A549 (cell line): ENCODE data around the gene WWP2. TPM values are rescaled to one million over a fixed set of nuclear protein-coding genes. Genes with fewer than 3 reads are reported as not detected.
"Not testable (repeated sequence)": the region's sequence is repeated elsewhere in the genome, so short reads cannot be mapped to it uniquely, and the experiment has no call there.

Experiments
- ATAC-seq, 2 experiments: fragments of 200-7000 bp in 1 of 2; fragments of >200 bp in 1 of 2; cut with Nextera tagmentation in 1 of 2; cut with Tn5 transposase in 1 of 2; 3 replicates each; pipeline versions ENCODE4 v1.8.0 to v1.9.1; 2018 to 2020; ENCODE audit warnings: mild to moderate bottlenecking in 1 of 2, moderate library complexity in 1 of 2
- CTCF ChIA-PET: fragments of 300-600 bp; sonication (Branson Sonifier 250); formaldehyde crosslinking; extraction: SDS; loops from one replicate; lab custom pipeline; 2021; ENCODE audit warnings: antibody characterized with exemption, inconsistent platforms; lab: Yijun Ruan, JAX
- POLR2A ChIA-PET: fragments of 350-600 bp; formaldehyde crosslinking; extraction: SDS; loops from one replicate; lab custom pipeline; 2021; ENCODE audit warnings: antibody characterized with exemption, inconsistent platforms; lab: Yijun Ruan, JAX
- DNase-seq, 2 experiments: peaks; one replicate each; pipeline versions ENCODE4 v3.0.0 to v3.0.0-alpha.2; 2011 to 2016; ENCODE audit warnings: low read depth in 1 of 2, low spot score in 1 of 2
- FAIRE-seq: peaks from 2 replicates; lab custom pipeline; 2011; peaks lifted over from hg19 to GRCh38; lab: Jason Lieb, UNC
- H3K27ac ChIP-seq, 2 experiments: fragments of >200 bp; sonication (Bioruptor Twin); formaldehyde crosslinking; 3 replicates each; pipeline ENCODE4 v1.5.1; 2016 to 2017
- H3K4me1 ChIP-seq: fragments of >200 bp; sonication (Bioruptor Twin); formaldehyde crosslinking; 3 replicates; pipeline ENCODE4 v1.6.1; 2016
- H3K4me2 ChIP-seq: fragments of >200 bp; sonication (Bioruptor Twin); formaldehyde crosslinking; 3 replicates; pipeline ENCODE4 v1.6.1; 2016
- H3K4me3 ChIP-seq: fragments of >200 bp; sonication (Bioruptor Twin); formaldehyde crosslinking; 3 replicates; pipeline ENCODE4 v1.5.1; 2016
- H3K9me3 ChIP-seq: fragments of >200 bp; sonication (Bioruptor Twin); formaldehyde crosslinking; 3 replicates; pipeline ENCODE4 v1.6.1; 2016
- BHLHE40 ChIP-seq: IDR thresholded peaks from 2 replicates; pipeline ENCODE4 v1.6.1; 2012; ENCODE audit warnings: low read depth, low read length, inconsistent platforms
- CBX2 ChIP-seq: fragments of 200-600 bp; sonication (generic); IDR thresholded peaks from 2 replicates; pipeline ENCODE4 v1.6.1; 2016; ENCODE audit warnings: low read depth, mild to moderate bottlenecking, borderline replicate concordance
- CHD4 ChIP-seq: fragments of 200-600 bp; sonication (generic); IDR thresholded peaks from 2 replicates; pipeline ENCODE4 v1.6.1; 2016; ENCODE audit warnings: antibody characterized with exemption, mild to moderate bottlenecking, borderline replicate concordance
- EHMT2 ChIP-seq: fragments of 200-600 bp; sonication (generic); IDR thresholded peaks from 2 replicates; pipeline ENCODE4 v1.6.1; 2016; ENCODE audit warnings: antibody characterized with exemption, low read depth, mild to moderate bottlenecking, moderate library complexity
- EP300 ChIP-seq, 2 experiments: fragments of >200 bp; sonication (Bioruptor Twin); formaldehyde crosslinking; IDR thresholded peaks; 2 replicates in 1 of 2; 3 replicates in 1 of 2; pipeline ENCODE4 v1.6.1; 2016 to 2017
- FOSL2 ChIP-seq, 2 experiments: fragments of 450-650 bp in 1 of 2; fragments of >200 bp in 1 of 2; sonication (Bioruptor Twin) in 1 of 2; formaldehyde crosslinking; IDR thresholded peaks; 2 replicates each; pipeline versions ENCODE4 v1.5.0 to v1.6.1; 2016 to 2020; ENCODE audit warnings: mild to moderate bottlenecking in 1 of 2, moderate library complexity in 1 of 2
- FOXS1 ChIP-seq: fragments of 250-450 bp; sonication (Bioruptor Pico); IDR thresholded peaks from 2 replicates; pipeline ENCODE4 v1.5.0; 2020; ENCODE audit warnings: mild to moderate bottlenecking, moderate library complexity
- HDAC2 ChIP-seq: fragments of 200-600 bp; sonication (generic); IDR thresholded peaks from 2 replicates; pipeline ENCODE4 v1.6.1; 2016
- HEYL ChIP-seq: fragments of 250-450 bp; sonication (Bioruptor Pico); IDR thresholded peaks from 2 replicates; pipeline ENCODE4 v1.8.0; 2021; ENCODE audit warnings: mild to moderate bottlenecking, moderate library complexity
- KDM1A ChIP-seq: fragments of 200-600 bp; sonication (generic); IDR thresholded peaks from 2 replicates; pipeline ENCODE4 v1.6.1; 2016; ENCODE audit warnings: low read depth, mild to moderate bottlenecking
- KDM5A ChIP-seq: fragments of 200-600 bp; sonication (generic); IDR thresholded peaks from 2 replicates; pipeline ENCODE4 v1.6.1; 2016; ENCODE audit warnings: antibody characterized with exemption, mild to moderate bottlenecking
- NFE2L2 ChIP-seq: fragments of 150-350 bp; conservative IDR thresholded peaks from 2 replicates; pipeline ENCODE4 v1.6.1; 2014; ENCODE audit warnings: low read length
- NPAS2 ChIP-seq: fragments of 250-450 bp; sonication (Bioruptor Pico); IDR thresholded peaks from 2 replicates; pipeline ENCODE4 v1.8.0; 2022; ENCODE audit warnings: mild to moderate bottlenecking, moderate library complexity, borderline replicate concordance
- SMC3 ChIP-seq: fragments of >200 bp; sonication (Bioruptor Twin); formaldehyde crosslinking; IDR thresholded peaks from 3 replicates; pipeline ENCODE4 v1.6.1; 2018; ENCODE audit warnings: inconsistent platforms
- ZSCAN20 ChIP-seq: fragments of 250-450 bp; sonication (Bioruptor Pico); IDR thresholded peaks from 2 replicates; pipeline ENCODE4 v1.8.0; 2022; ENCODE audit warnings: mild to moderate bottlenecking, moderate library complexity
- WGBS: methylation state at CpG from one replicate; pipeline ENCODE4 v1.1.6; 2017; ENCODE audit errors: missing lambda C conversion rate; 5-methylcytosine and 5-hydroxymethylcytosine counted together
- polyA plus RNA-seq, 4 experiments: library from polyadenylated mRNA; depleted of rRNA in 3 of 4; stranded (reverse); fragments of >200 nt; fragmentation: RNase III in 1 of 4; extraction: RNeasy Plus Mini Kit Qiagen cat#74134 plus additional on column Dnase treatment in 1 of 4; gene quantifications; 2 replicates in 3 of 4; 3 replicates in 1 of 4; pipeline ENCODE4 v1.2.3, GENCODE V29; 2011 to 2017
- TF ChIP-seq, protein P1 (sequence below): fragments of >200 bp; sonication (Bioruptor Twin); formaldehyde crosslinking; IDR thresholded peaks from 3 replicates; pipeline ENCODE4 v1.5.1; 2016
- TF ChIP-seq, protein P2 (sequence below): fragments of 450-650 bp; IDR thresholded peaks from 2 replicates; pipeline ENCODE4 v1.6.1; 2014; ENCODE audit warnings: antibody characterized with exemption
- TF ChIP-seq, protein P3 (sequence below): fragments of 250-450 bp; sonication (Bioruptor Pico); IDR thresholded peaks from 2 replicates; pipeline ENCODE4 v1.5.0; 2020; ENCODE audit warnings: low read depth, mild to moderate bottlenecking, moderate library complexity
- TF ChIP-seq, protein P4 (sequence below): fragments of >200 bp; sonication (Bioruptor Twin); formaldehyde crosslinking; IDR thresholded peaks from 2 replicates; pipeline ENCODE4 v1.6.1; 2016
- TF ChIP-seq, protein P5 (sequence below): fragments of 150-350 bp; IDR thresholded peaks from 2 replicates; pipeline ENCODE4 v1.6.1; 2014; ENCODE audit warnings: low read depth, mild to moderate bottlenecking, low read length
- TF ChIP-seq, protein P6 (sequence below): IDR thresholded peaks from 2 replicates; pipeline ENCODE4 v1.6.1; 2012

The WWP2 gene
- polyA plus RNA-seq, 2 of the 4 experiments (the other 2 are of a cell fraction), result 16.1 to 16.2 TPM

DNA sequence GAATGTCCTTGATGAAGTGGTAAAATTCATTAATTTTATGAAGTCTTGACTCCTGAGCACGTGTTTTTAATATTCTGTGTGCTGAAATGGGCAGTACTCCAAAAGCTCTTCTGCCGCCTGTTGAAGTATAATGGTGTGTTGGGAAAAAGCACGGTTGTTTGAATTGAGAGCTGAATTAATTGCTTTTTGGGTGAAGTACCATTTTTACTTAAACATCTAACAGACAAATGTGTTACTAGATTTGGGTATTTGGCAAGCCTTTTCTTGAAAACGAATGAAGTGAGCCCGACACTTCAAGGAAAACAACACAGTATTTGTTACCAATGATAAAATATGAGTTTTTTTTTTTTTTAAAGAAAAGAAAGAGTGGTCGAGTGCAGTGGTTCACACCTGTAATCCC is 22.5 kb downstream of the WWP2 start:
- ChIA-PET POLR2A (no interaction called here), CTCF (interaction anchor here (0.6 to 8.4 kb wide), 3 partner anchors 12 to 1028 kb away, joined by 3 to 53 read pairs (median 4); no protein-coding TSS in a partner anchor)
- H3K27ac ChIP-seq, result no peak overlapping the region
- ATAC-seq, result no peak
- WGBS, result 87% methylated on average over 6 of the region's 6 CpGs
- no peak for FAIRE-seq
- TF ChIP-seq NFE2L2 (no peak), NPAS2 (CRISPR knock-in tag) (no peak), EP300 (IDR thresholded peaks at IDR 0.05) (no peak), KDM1A (no peak), FOSL2 (IDR thresholded peaks at IDR 0.05) (no peak), FOSL2 (CRISPR knock-in tag; IDR thresholded peaks at IDR 0.05) (no peak)
- TF ChIP-seq, protein P1, sequence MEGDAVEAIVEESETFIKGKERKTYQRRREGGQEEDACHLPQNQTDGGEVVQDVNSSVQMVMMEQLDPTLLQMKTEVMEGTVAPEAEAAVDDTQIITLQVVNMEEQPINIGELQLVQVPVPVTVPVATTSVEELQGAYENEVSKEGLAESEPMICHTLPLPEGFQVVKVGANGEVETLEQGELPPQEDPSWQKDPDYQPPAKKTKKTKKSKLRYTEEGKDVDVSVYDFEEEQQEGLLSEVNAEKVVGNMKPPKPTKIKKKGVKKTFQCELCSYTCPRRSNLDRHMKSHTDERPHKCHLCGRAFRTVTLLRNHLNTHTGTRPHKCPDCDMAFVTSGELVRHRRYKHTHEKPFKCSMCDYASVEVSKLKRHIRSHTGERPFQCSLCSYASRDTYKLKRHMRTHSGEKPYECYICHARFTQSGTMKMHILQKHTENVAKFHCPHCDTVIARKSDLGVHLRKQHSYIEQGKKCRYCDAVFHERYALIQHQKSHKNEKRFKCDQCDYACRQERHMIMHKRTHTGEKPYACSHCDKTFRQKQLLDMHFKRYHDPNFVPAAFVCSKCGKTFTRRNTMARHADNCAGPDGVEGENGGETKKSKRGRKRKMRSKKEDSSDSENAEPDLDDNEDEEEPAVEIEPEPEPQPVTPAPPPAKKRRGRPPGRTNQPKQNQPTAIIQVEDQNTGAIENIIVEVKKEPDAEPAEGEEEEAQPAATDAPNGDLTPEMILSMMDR, result no peak
- no peak overlapping the region for H3K4me3 ChIP-seq
- no peaks in the 10 kb centered on the region for H3K9me3 ChIP-seq
- DNase-seq, result no peak
- H3K4me1 ChIP-seq, result no peaks in the 10 kb centered on the region
- H3K4me2 ChIP-seq, result no peak overlapping the region

DNA sequence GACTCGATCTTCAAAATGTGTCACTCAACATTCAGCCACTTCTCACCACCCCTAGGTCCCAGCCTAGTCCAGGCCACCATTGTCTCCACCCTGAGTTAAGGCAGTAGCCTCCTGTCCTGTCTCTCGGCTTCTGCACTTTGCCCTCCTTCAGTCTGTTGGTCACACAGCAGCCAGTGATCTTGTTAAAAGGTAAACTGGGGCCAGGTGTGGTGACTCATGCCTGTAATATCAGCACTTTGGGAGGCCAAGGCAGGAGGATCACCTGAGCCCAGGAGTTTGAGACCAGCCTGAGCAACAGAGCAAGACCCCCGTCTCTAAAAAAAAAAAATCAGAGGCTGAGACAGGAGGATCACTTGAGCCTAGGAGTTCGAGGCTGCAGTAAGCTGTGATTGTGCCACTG is 25.8 kb downstream of the WWP2 start:
- no peaks in the 10 kb centered on the region for H3K4me1 ChIP-seq
- ATAC-seq (no peak), DNase-seq (no peak), FAIRE-seq (no peak)
- 85% methylated on average over 4 of the region's 4 CpGs for WGBS
- no peak overlapping the region for H3K27ac ChIP-seq
- H3K9me3 ChIP-seq, result no peaks in the 10 kb centered on the region
- ChIA-PET CTCF (interaction anchor here (1.1 to 8.4 kb wide), 4 partner anchors 9 to 142 kb away, joined by 3 to 53 read pairs (median 9); no protein-coding TSS in a partner anchor), POLR2A (no interaction called here)
- TF ChIP-seq BHLHE40 (no peak), ZSCAN20 (CRISPR knock-in tag) (no peak), KDM5A (no peak), CBX2 (no peak), FOXS1 (CRISPR knock-in tag) (no peak), EHMT2 (no peak), SMC3 (no peak), HDAC2 (no peak), CHD4 (no peak), HEYL (CRISPR knock-in tag) (no peak)
- TF ChIP-seq, protein P2, sequence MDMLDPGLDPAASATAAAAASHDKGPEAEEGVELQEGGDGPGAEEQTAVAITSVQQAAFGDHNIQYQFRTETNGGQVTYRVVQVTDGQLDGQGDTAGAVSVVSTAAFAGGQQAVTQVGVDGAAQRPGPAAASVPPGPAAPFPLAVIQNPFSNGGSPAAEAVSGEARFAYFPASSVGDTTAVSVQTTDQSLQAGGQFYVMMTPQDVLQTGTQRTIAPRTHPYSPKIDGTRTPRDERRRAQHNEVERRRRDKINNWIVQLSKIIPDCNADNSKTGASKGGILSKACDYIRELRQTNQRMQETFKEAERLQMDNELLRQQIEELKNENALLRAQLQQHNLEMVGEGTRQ, result no peak
- TF ChIP-seq, protein P3, sequence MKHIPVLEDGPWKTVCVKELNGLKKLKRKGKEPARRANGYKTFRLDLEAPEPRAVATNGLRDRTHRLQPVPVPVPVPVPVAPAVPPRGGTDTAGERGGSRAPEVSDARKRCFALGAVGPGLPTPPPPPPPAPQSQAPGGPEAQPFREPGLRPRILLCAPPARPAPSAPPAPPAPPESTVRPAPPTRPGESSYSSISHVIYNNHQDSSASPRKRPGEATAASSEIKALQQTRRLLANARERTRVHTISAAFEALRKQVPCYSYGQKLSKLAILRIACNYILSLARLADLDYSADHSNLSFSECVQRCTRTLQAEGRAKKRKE (CRISPR knock-in tag), result no peak
- TF ChIP-seq, protein P4, sequence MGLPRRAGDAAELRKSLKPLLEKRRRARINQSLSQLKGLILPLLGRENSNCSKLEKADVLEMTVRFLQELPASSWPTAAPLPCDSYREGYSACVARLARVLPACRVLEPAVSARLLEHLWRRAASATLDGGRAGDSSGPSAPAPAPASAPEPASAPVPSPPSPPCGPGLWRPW, result no peak
- TF ChIP-seq, protein P5, sequence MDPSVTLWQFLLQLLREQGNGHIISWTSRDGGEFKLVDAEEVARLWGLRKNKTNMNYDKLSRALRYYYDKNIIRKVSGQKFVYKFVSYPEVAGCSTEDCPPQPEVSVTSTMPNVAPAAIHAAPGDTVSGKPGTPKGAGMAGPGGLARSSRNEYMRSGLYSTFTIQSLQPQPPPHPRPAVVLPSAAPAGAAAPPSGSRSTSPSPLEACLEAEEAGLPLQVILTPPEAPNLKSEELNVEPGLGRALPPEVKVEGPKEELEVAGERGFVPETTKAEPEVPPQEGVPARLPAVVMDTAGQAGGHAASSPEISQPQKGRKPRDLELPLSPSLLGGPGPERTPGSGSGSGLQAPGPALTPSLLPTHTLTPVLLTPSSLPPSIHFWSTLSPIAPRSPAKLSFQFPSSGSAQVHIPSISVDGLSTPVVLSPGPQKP, result no peak
- TF ChIP-seq, protein P6, sequence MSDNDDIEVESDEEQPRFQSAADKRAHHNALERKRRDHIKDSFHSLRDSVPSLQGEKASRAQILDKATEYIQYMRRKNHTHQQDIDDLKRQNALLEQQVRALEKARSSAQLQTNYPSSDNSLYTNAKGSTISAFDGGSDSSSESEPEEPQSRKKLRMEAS, result no peak
- no peak overlapping the region for H3K4me3 ChIP-seq
- no peak overlapping the region for H3K4me2 ChIP-seq

DNA sequence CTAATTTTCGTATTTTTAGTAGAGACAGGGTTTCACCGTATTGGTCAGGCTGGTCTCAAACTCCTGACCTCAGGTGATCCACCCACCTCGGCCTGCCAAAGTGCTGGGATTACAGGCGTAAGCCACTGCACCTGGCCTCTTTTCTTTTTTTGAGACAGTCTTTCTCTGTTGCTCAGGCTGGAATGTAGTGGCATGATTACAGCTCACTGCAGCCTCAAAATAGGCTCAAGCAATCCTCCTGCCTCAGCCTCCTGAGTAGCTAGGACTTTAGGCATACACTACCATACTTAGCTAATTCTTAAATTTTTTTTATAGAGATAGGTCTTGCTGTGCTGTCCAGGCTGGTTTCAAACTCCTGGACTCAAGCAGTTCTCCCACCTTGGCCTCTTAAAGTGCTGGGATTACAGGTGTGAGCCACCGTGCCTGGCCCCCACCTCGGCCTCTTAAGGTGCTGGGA is 29.3 kb downstream of the WWP2 start:
- H3K4me3 ChIP-seq, ATAC-seq, H3K9me3 ChIP-seq, FAIRE-seq, H3K27ac ChIP-seq, POLR2A ChIA-PET, DNase-seq, H3K4me1 ChIP-seq, H3K4me2 ChIP-seq: not testable (repeated sequence)
- WGBS, result 94% methylated on average over 6 of the region's 6 CpGs
- CTCF ChIA-PET, result interaction anchor here (0.6 to 1.8 kb wide), 8 partner anchors 10 to 146 kb away, joined by 3 to 9 read pairs (median 4); no protein-coding TSS in a partner anchor
